Neural progenitor cell (in vitro differentiated cells): ENCODE data around the gene SATB1. TPM values are rescaled to one million over a fixed set of nuclear protein-coding genes. Genes with fewer than 3 reads are reported as not detected.

ENCODE experiments used
- DNase-seq: peaks from one replicate; pipeline ENCODE4 v3.0.0-alpha.2; 2016; ENCODE audit warnings: low spot score
- H2AFZ ChIP-seq: fragments of 200-600 bp; sonication (generic); replicated peaks from 2 replicates; pipeline ENCODE4 v1.6.1; 2016; ENCODE audit warnings: antibody characterized with exemption
- H3F3A ChIP-seq: fragments of 200-600 bp; sonication (generic); 2 replicates; pipeline ENCODE4 v1.6.1; 2016; ENCODE audit warnings: antibody characterized with exemption, low read depth
- H3K27ac ChIP-seq: fragments of 200-600 bp; sonication (generic); 2 replicates; pipeline ENCODE4 v1.5.1; 2016; ENCODE audit warnings: mild to moderate bottlenecking
- H3K27me3 ChIP-seq: fragments of 200-600 bp; sonication (generic); 2 replicates; pipeline ENCODE4 v1.6.1; 2016; ENCODE audit warnings: mild to moderate bottlenecking, moderate library complexity
- H3K36me3 ChIP-seq: fragments of 200-600 bp; sonication (generic); 2 replicates; pipeline ENCODE4 v1.5.1; 2016
- H3K4me1 ChIP-seq: fragments of 200-600 bp; sonication (generic); 2 replicates; pipeline ENCODE4 v1.6.1; 2016; ENCODE audit warnings: mixed run types
- H3K4me2 ChIP-seq: fragments of 200-600 bp; sonication (generic); 2 replicates; pipeline ENCODE4 v1.6.1; 2016
- H3K4me3 ChIP-seq: fragments of 200-600 bp; sonication (generic); 2 replicates; pipeline ENCODE4 v1.5.1; 2016
- H3K79me2 ChIP-seq: fragments of 200-600 bp; sonication (generic); 2 replicates; pipeline ENCODE4 v1.6.1; 2016; ENCODE audit warnings: low read depth
- H3K9ac ChIP-seq: fragments of 200-600 bp; sonication (generic); 2 replicates; pipeline ENCODE4 v1.6.1; 2016
- H3K9me3 ChIP-seq: fragments of 200-600 bp; sonication (generic); 2 replicates; pipeline ENCODE4 v1.5.1; 2016; ENCODE audit warnings: low read depth
- H4K20me1 ChIP-seq: fragments of 200-600 bp; sonication (generic); 2 replicates; pipeline ENCODE4 v1.6.1; 2016; ENCODE audit warnings: low read depth
- H3K27ac Mint-ChIP-seq: 3 replicates; pipeline ENCODE4 v1.8.0; 2021; ENCODE audit warnings: mixed read lengths
- H3K27me3 Mint-ChIP-seq: 2 replicates; pipeline ENCODE4 v1.8.0; 2022; ENCODE audit warnings: low read depth, mild to moderate bottlenecking, inconsistent platforms, moderate library complexity, mixed read lengths; ENCODE audit not compliant: insufficient read depth
- H3K36me3 Mint-ChIP-seq: 3 replicates; pipeline ENCODE4 v1.8.0; 2021; ENCODE audit warnings: mixed read lengths
- H3K4me1 Mint-ChIP-seq: 3 replicates; pipeline ENCODE4 v1.8.0; 2021; ENCODE audit warnings: mixed read lengths
- H3K4me3 Mint-ChIP-seq: 3 replicates; pipeline ENCODE4 v1.8.0; 2021; ENCODE audit warnings: mild to moderate bottlenecking, moderate library complexity, mixed read lengths
- H3K9me3 Mint-ChIP-seq: 3 replicates; pipeline ENCODE4 v1.8.0; 2020; ENCODE audit warnings: mixed read lengths
- EZH2 ChIP-seq: fragments of 200-600 bp; sonication (generic); IDR thresholded peaks from 2 replicates; pipeline ENCODE4 v1.6.1; 2017; ENCODE audit warnings: antibody characterized with exemption, mild to moderate bottlenecking, moderate library complexity
- EZH2phosphoT487 ChIP-seq: fragments of 200-600 bp; sonication (generic); IDR thresholded peaks from 2 replicates; pipeline ENCODE4 v1.6.1; 2017; ENCODE audit warnings: antibody characterized with exemption
- total RNA-seq: library from RNA; depleted of rRNA; stranded (reverse); fragments of >200 nt; gene quantifications from 2 replicates; pipeline ENCODE4 v1.2.3, GENCODE V29; 2015; ENCODE audit warnings: low replicate concordance
- TF ChIP-seq, protein P1 (sequence below): fragments of 200-600 bp; sonication (generic); IDR thresholded peaks from 2 replicates; pipeline ENCODE4 v1.5.1; 2017; ENCODE audit warnings: antibody characterized with exemption, mild to moderate bottlenecking

The SATB1 gene
- total RNA-seq, 1 donor from 2014 or later: 38.6 TPM

DNA sequence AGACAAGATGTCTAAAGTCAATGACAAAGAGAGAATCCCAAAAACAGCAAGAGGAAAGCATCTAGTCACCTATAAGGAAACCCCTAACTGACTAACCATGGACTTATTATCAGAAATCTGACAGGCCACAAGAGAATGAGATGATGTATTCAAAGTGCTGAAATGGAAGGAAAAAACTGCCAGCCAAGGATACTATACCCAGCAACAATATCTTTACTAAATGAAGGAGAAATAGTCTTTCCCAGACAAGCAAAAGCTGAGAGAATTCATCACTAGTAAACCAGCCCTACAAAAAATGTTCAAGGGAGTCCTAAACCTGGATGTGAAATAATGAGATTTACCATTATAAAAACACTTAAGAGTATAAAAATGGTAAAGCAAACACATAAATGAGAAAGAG lies 128.0 kb downstream of the SATB1 start:
- Mint-ChIP-seq H3K36me3 (no peaks in the 10 kb centered on the region), H3K4me3 (no peak overlapping the region), H3K27ac (no peak overlapping the region), H3K27me3 (no peaks in the 10 kb centered on the region), H3K9me3 (peaks cover 20% of the 10 kb centered on the region), H3K4me1 (no peaks in the 10 kb centered on the region)
- Histone ChIP-seq H3K9me3 (no peaks in the 10 kb centered on the region), H3K79me2 (no peaks in the 10 kb centered on the region), H2AFZ (no peak overlapping the region), H3K27me3 (no peaks in the 10 kb centered on the region), H4K20me1 (no peaks in the 10 kb centered on the region), H3K36me3 (no peaks in the 10 kb centered on the region), H3K4me2 (no peak overlapping the region), H3K4me3 (no peak overlapping the region), H3K9ac (no peak overlapping the region), H3K27ac (no peak overlapping the region), H3F3A (no peaks in the 10 kb centered on the region), H3K4me1 (no peaks in the 10 kb centered on the region)
- TF ChIP-seq EZH2 (no peak), EZH2phosphoT487 (no peak)
- TF ChIP-seq, protein P1, sequence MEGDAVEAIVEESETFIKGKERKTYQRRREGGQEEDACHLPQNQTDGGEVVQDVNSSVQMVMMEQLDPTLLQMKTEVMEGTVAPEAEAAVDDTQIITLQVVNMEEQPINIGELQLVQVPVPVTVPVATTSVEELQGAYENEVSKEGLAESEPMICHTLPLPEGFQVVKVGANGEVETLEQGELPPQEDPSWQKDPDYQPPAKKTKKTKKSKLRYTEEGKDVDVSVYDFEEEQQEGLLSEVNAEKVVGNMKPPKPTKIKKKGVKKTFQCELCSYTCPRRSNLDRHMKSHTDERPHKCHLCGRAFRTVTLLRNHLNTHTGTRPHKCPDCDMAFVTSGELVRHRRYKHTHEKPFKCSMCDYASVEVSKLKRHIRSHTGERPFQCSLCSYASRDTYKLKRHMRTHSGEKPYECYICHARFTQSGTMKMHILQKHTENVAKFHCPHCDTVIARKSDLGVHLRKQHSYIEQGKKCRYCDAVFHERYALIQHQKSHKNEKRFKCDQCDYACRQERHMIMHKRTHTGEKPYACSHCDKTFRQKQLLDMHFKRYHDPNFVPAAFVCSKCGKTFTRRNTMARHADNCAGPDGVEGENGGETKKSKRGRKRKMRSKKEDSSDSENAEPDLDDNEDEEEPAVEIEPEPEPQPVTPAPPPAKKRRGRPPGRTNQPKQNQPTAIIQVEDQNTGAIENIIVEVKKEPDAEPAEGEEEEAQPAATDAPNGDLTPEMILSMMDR: no peak
- no peak for DNase-seq
